Rectal smooth muscle tissue (tissue), 1 donor: ENCODE results near the gene LPAR3.

Source experiments
- H3K27ac ChIP-seq: one replicate; pipeline ENCODE4 v1.7.0; 2013; ENCODE audit warnings: low read depth, low read length, inconsistent platforms
- H3K27me3 ChIP-seq: one replicate; pipeline ENCODE4 v1.7.0; 2013; ENCODE audit warnings: low read length; ENCODE audit not compliant: control insufficient read depth, insufficient read depth
- H3K36me3 ChIP-seq: one replicate; pipeline ENCODE4 v1.7.0; 2013; ENCODE audit warnings: low read length; ENCODE audit not compliant: control insufficient read depth, insufficient read depth
- H3K4me1 ChIP-seq: one replicate; pipeline ENCODE4 v1.7.0; 2013; ENCODE audit warnings: low read length; ENCODE audit not compliant: control insufficient read depth, insufficient read depth
- H3K4me3 ChIP-seq: one replicate; pipeline ENCODE4 v1.7.0; 2013; ENCODE audit warnings: low read length
- H3K9ac ChIP-seq: one replicate; pipeline ENCODE4 v1.7.0; 2013; ENCODE audit warnings: low read length

The LPAR3 gene, protein sequence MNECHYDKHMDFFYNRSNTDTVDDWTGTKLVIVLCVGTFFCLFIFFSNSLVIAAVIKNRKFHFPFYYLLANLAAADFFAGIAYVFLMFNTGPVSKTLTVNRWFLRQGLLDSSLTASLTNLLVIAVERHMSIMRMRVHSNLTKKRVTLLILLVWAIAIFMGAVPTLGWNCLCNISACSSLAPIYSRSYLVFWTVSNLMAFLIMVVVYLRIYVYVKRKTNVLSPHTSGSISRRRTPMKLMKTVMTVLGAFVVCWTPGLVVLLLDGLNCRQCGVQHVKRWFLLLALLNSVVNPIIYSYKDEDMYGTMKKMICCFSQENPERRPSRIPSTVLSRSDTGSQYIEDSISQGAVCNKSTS

DNA sequence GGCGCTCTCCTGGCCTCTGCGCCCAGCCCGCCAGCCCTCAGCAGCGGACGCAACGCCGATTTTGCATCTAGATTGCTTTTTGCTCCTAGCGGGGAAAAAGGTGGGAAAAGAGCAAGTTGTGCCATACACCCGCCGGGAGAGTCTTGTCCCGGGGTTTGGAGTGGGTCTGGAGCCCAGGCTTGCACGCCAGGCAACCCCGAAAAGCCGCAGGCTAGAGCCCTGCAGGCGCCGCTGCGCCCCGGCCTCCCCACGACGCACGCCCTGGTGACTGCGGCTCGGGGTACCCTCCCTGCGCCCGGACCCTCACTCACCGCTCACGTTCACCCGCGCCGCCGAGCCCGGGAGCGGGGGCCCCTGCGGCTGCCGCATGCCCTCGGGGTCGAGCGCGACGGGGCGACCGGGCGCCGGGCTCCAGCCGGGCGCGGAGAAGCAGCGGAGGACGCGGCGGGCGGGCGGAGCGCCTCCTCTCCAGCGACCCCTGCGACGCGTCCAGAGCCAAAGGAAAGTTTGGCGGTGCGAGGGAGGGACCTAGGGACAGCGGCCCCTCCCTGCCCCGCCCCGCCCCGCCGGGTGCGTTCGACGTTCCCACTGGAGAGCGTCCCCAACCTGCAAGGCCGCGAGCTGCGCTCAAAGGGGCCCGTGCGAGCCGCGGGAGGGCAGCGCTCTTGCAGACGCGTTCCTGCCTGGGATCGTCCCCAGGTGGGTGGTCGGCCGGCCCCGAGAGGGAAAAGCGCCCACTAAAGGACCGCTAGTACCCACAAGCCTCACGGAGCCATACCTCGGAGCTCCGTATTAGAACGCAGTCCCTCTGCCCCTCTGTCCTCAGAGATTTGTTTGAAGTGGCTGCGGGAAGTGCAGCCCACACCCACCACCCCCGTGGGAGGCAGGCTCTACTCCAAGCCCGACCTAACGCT is at the start of gene LPAR3:
Gene LPAR3, minus strand, starts transcription at position 502 of the 914 bp plus-strand sequence. CDS start 27,086 bp downstream, outside the sequence.
- Histone ChIP-seq H3K27me3 (peaks cover 4% of the 10 kb centered on the region), H3K4me3 (no peak within 1 kb of the TSS), H3K4me1 (no peaks in the 10 kb centered on the region), H3K27ac (no peak within 1 kb of the TSS), H3K9ac (no peak within 1 kb of the TSS), H3K36me3 (no peaks in the 10 kb centered on the region)

DNA sequence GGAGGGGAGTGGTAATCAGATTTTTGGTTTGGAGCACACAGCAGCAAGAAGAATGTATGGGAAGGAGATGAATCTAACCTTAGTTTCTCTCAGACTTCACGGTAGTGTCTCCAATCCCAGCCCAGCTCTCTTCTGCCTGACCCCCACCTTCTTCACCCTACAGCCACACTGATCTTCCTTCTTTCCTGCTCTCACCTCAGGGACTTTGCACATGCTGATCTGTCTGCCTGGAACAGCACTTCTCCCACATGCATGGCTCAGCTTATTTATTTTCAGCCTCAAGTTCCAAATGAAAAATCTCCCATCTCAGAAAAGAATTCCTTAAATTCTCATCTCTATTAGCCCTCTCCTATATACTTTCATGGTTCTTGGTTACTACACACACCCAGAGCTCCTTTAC is 48.8 kb upstream of the LPAR3 start:
- no peak overlapping the region for H3K9ac ChIP-seq
- no peak overlapping the region for H3K4me3 ChIP-seq
- peaks cover 4% of the 10 kb centered on the region for H3K4me1 ChIP-seq
- H3K27me3 ChIP-seq, result no peaks in the 10 kb centered on the region
- no peak overlapping the region for H3K27ac ChIP-seq
- H3K36me3 ChIP-seq, result no peaks in the 10 kb centered on the region

DNA sequence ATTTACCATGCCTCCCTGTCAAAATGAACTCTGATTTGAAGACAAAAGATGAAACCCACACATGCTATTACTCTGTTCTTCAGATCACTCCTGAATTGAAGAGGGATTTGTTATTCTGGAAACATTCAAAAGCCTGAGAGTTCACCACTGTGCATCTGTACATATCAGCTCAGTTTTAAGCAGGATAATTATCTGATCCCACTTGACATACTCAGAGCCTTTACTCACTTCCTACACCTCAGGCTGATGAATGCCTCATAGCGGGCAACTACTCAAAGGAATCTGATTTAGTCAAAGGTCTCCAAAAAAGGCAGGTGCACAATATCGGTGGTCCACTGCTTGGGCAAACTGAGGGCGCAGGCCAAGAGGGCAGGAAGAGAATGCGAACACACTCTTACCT is 47.5 kb upstream of the LPAR3 start:
- H3K36me3 ChIP-seq, result no peaks in the 10 kb centered on the region
- no peak overlapping the region for H3K27ac ChIP-seq
- H3K4me1 ChIP-seq, result no peaks in the 10 kb centered on the region
- H3K27me3 ChIP-seq, result no peaks in the 10 kb centered on the region
- no peak overlapping the region for H3K4me3 ChIP-seq
- H3K9ac ChIP-seq, result no peak overlapping the region

DNA sequence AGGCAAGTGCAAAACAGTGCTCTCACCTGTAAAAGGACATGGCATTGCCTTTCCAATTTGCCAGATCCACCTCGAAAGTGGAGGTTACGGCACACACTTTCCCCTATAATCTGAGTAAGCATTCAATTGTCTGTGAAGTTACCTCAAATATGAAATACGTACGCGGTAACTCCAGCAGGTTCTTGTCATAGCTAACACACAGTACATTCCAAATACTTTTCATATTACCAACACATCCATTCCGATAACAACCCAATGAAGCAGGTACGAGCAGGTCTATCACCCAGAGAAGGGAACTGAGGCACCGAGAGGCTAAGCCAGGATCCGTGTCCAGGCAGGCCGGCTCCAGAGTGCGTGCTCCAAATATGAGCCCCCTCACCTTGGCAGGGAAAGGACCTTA is 46.8 kb upstream of the LPAR3 start:
- no peaks in the 10 kb centered on the region for H3K27me3 ChIP-seq
- no peak overlapping the region for H3K4me3 ChIP-seq
- H3K4me1 ChIP-seq, result no peaks in the 10 kb centered on the region
- no peak overlapping the region for H3K27ac ChIP-seq
- no peaks in the 10 kb centered on the region for H3K36me3 ChIP-seq
- H3K9ac ChIP-seq, result no peak overlapping the region

DNA sequence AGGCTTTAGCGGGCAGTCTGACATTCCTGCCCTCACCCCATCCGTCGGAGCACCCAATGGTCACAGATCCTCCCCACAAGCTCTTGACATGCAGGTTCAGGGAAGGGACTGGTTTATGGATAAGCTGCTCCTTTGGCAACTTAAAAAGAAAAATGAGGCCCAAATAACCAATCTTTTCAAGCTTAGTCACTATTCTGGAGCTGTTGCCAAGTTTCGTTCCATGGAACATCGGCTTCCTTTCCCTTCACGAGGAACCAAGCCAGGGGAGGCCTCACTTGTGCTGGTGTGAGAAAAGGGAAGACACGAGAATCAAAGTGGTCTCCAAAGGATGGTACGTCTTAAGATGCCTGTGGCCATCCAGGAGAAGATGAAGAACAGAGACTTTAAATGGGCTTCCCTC is 46.1 kb upstream of the LPAR3 start:
- Histone ChIP-seq H3K9ac (no peak overlapping the region), H3K27ac (no peak overlapping the region), H3K4me3 (no peak overlapping the region), H3K27me3 (no peaks in the 10 kb centered on the region), H3K4me1 (no peaks in the 10 kb centered on the region), H3K36me3 (no peaks in the 10 kb centered on the region)

DNA sequence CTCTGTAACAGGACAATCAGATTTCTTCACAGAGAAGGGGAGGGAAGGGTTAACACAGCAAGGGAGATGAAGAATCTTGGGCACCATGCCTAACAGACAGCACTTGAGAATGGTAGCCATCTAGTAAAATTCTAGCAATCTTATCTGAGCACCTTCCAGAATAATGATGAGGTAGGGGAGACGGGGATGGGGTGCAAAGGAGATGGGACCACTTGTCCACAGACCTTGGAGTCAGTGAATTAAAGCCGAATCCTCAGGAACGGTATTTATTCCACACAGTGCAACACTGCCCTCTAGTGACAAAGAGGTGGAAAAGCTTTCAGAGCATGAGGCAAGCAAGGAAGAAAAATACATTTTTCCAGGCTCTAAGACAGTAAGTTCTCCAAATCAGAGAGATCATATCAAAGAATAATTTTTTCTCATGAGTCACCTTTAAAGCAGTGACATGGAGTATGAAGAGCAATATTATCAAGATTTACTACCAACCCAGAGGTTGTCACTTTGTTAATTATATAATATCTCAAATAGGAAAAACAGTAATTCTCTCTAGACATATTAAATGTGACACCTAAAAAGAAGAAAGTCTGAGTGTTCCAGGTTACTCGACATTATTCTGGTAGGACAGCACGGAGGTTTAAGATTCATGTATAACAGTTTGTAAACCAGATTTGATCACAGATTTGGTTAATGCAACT is 43.3 kb upstream of the LPAR3 start:
- Histone ChIP-seq H3K9ac (no peak overlapping the region), H3K4me3 (no peak overlapping the region)

DNA sequence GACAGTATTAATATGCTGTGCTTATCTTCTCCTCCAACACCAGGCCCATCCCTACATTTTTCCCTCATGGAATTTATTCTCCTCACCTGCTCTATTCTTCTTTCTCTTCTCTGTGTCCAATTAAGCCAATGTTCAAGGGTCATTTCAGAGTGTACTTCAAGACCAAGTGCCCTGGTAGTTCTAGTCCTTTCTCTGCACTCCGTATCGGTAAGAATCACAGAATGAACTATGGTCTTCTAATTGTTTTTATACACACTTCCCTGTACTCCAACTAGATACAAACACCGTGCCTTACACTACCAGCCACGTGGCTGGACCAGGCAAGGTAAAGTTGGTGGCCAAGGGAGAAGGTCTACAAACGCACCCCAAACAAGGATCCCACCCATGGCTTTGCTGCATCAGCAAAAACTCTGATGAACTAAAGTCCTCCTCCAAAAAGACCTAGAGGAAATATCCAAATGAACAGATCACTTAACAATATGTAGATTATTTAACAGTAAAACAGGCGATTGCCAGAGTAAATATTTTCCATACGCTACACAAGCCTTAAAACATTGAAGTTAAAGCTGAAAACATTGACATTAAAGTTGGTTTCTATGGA is 40.1 kb upstream of the LPAR3 start:
- no peaks in the 10 kb centered on the region for H3K4me1 ChIP-seq
- H3K4me3 ChIP-seq, result no peak overlapping the region
- H3K27ac ChIP-seq, result no peak overlapping the region
- H3K9ac ChIP-seq, result no peak overlapping the region
- H3K36me3 ChIP-seq, result no peaks in the 10 kb centered on the region
- no peaks in the 10 kb centered on the region for H3K27me3 ChIP-seq

More for the DNA sequence above, 43.3 kb upstream of the LPAR3 start:
- Histone ChIP-seq H3K27ac (no peak overlapping the region), H3K36me3 (no peaks in the 10 kb centered on the region), H3K27me3 (no peaks in the 10 kb centered on the region), H3K4me1 (no peaks in the 10 kb centered on the region)

DNA sequence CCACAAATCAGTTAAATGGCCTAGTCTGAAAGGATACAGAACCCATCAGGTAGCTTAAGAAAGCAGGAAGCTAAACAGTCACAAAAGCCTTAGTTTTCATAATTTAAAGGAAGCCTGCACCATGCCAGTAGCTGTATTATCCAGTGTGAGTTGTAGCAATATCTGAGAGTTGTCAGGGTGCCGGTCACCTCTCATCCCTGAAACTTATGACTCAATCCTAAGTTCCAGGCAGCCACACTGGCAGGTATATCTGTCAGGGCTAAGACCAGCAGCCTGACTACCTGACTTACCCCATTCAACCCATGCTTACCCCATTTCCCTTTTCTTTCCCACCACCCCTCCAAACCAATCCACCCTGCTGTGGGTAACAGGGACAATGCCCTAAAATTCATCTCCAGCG is 37.8 kb upstream of the LPAR3 start:
- H3K27me3 ChIP-seq, result no peaks in the 10 kb centered on the region

DNA sequence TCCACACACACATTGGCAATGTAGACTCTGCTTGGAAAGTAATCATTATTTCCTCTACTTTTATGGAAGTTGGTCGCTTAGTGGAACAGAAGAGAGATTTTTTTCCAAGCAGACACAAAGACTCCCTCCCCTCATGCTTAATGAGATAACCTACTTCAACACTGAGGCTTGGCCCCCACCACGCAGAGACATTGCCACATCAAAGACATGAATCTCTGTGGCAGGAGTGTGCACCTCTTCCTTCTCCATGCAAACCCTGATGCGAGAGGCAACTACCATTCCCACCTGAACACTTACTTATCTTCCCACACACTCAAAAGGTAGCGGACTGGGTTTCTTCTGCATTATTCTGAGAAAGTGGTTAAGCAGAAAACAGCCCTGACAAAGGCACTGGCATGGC is 37.3 kb upstream of the LPAR3 start:
- Histone ChIP-seq H3K4me3 (no peak overlapping the region), H3K27me3 (no peaks in the 10 kb centered on the region), H3K27ac (no peak overlapping the region), H3K36me3 (no peaks in the 10 kb centered on the region), H3K9ac (no peak overlapping the region), H3K4me1 (no peaks in the 10 kb centered on the region)

More for the DNA sequence above, 37.8 kb upstream of the LPAR3 start:
- H3K9ac ChIP-seq, result no peak overlapping the region
- no peak overlapping the region for H3K27ac ChIP-seq
- H3K4me3 ChIP-seq, result no peak overlapping the region
- no peaks in the 10 kb centered on the region for H3K36me3 ChIP-seq
- H3K4me1 ChIP-seq, result no peaks in the 10 kb centered on the region

DNA sequence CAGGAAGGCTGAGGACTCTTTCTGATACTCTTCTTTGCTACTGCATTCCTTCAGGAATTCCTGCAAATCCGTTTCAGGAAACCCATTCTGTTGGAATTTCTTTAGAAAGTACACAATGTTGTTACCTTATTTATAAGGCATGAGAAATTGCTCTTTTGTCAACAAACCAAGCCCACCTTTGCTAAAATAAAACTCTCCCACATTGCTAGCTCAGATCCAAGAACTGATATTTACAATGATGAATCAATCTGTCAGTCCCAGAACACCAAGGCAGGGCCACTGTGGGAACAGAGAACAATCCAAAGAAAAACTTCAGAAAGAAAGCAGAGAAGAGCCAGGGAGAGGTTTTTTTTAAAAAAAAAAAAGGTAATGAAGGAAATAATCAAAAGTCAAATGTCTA is 36.6 kb upstream of the LPAR3 start:
- Histone ChIP-seq H3K27me3 (no peaks in the 10 kb centered on the region), H3K27ac (no peak overlapping the region), H3K36me3 (no peaks in the 10 kb centered on the region), H3K4me1 (no peaks in the 10 kb centered on the region), H3K4me3 (no peak overlapping the region), H3K9ac (no peak overlapping the region)

DNA sequence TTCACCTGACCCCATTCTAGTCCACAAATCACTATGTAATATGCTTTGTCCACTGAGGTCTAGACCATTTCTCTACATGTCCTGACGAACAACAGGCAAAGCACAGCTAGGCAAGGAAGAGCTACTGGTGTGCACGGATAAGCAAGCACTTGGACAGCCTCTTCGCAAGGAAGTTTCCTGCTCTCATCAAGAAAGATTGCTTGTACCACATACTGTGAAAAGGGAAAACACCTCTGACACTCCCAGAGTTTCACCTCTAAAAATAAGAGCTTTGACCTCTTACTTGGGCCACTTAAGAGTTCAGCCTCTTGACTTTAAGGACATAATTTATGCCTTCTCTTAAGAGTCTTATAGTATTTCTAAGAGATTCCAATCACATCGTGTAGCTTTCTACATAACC is 36.0 kb upstream of the LPAR3 start:
- Histone ChIP-seq H3K27me3 (no peaks in the 10 kb centered on the region), H3K27ac (no peak overlapping the region), H3K4me3 (no peak overlapping the region), H3K4me1 (no peaks in the 10 kb centered on the region), H3K36me3 (no peaks in the 10 kb centered on the region), H3K9ac (no peak overlapping the region)

DNA sequence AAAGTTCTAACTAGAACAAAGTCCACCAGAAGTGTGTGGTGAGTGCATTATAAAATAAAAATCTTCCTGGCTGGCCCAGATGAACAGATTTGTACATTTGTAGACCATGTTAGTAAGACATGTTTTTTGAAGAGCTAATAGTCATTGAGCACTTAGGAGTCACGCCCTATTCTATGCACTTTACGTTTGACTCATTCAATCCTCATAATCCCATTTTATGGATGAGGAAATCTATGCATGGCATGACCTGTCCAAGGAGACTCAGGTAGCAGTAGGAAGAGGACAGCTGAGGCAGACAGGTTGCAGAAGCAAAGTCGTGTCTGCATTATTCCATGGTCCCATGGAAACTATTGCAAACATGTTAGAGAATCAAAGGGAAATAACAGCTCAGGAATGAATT is 30.3 kb upstream of the LPAR3 start:
- H3K9ac ChIP-seq, result no peak overlapping the region
- H3K4me1 ChIP-seq, result no peaks in the 10 kb centered on the region
- no peak overlapping the region for H3K27ac ChIP-seq
- H3K36me3 ChIP-seq, result no peaks in the 10 kb centered on the region
- H3K27me3 ChIP-seq, result no peaks in the 10 kb centered on the region
- H3K4me3 ChIP-seq, result no peak overlapping the region
